Tibial artery (tissue), 4 donors: ENCODE results near the gene FCAMR.

ENCODE experiments used
- DNase-seq, 2 donors: peaks; one replicate each; pipeline ENCODE4 v3.0.0-alpha.2; 2019
- H3K27ac ChIP-seq, 2 donors: fragments of 200-600 bp; sonication (generic) in 1 of 2; 1 replicate in 1 of 2; 2 replicates in 1 of 2; pipeline ENCODE4 v1.5.1; 2018 to 2019; ENCODE audit warnings: mild to moderate bottlenecking in 1 of 2
- H3K27me3 ChIP-seq, 2 donors: fragments of 200-600 bp; sonication (generic) in 1 of 2; one replicate each; pipeline versions ENCODE4 v1.5.1 to v1.6.0; 2016 to 2019
- H3K36me3 ChIP-seq, 3 donors: fragments of 200-600 bp; sonication (generic) in 2 of 3; one replicate each; pipeline ENCODE4 v1.5.1; 2016 to 2019; ENCODE audit warnings: mild to moderate bottlenecking in 2 of 3
- H3K4me1 ChIP-seq, 4 donors: fragments of 200-600 bp; sonication (generic) in 2 of 4; 1 replicate in 3 of 4; 2 replicates in 1 of 4; pipeline ENCODE4 v1.5.1; 2016 to 2019
- H3K4me3 ChIP-seq, 2 donors: fragments of 200-600 bp; sonication (generic) in 1 of 2; 1 replicate in 1 of 2; 2 replicates in 1 of 2; pipeline ENCODE4 v1.5.1; 2018 to 2019; ENCODE audit warnings: mild to moderate bottlenecking in 2 of 2
- H3K9me3 ChIP-seq, 3 donors: fragments of 200-600 bp; sonication (generic) in 1 of 3; one replicate each; pipeline ENCODE4 v1.5.1; 2016 to 2019
- CTCF ChIP-seq, 2 experiments: fragments of 200-600 bp in 1 of 2; fragments of 450-650 bp in 1 of 2; IDR thresholded peaks; one replicate each; pipeline ENCODE4 v1.5.1; 2017 to 2019; ENCODE audit warnings: antibody characterized with exemption in 2 of 2, mild to moderate bottlenecking in 1 of 2, moderate library complexity in 1 of 2
- intact Hi-C: fragments of 100-400 bp; cut with DNase I; formaldehyde crosslinking; loops from one replicate; pipeline ENCODE4 v1.15.0; 2023; ENCODE audit warnings: low total_unique reads

The FCAMR gene

DNA sequence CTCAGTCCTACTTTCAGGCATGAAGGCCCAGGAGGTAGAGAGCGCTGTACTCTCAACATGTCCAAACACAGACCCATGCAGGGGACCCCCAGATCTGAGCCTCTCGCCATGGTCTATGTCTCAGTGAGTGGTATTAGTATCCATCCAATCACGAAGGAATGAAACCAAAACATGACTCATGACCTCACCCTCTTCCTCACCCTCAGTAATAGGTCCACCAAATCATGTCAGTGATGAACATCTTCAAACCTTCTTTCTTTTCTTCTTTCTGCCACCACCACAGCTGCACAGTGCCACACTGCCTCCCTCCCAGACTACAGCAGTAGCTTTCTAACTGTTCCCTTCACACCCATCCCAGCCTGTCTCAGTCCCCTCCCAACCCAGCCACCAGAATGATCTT, 45.5 kb upstream of the FCAMR start:
- no peaks in the 10 kb centered on the region for H3K9me3 ChIP-seq
- H3K4me1 ChIP-seq: no peaks in the 10 kb centered on the region
- H3K27ac ChIP-seq: no peak overlapping the region
- no peak for DNase-seq
- H3K27me3 ChIP-seq: no peaks in the 10 kb centered on the region
- H3K4me3 ChIP-seq: no peak overlapping the region
- intact Hi-C loops: no loop called here
- no peaks in the 10 kb centered on the region for H3K36me3 ChIP-seq
- no peak for TF ChIP-seq CTCF (IDR thresholded peaks at IDR 0.05)

GRCh38 chr1:207014728-207015127, 44.5 kb upstream of the FCAMR start:
- H3K36me3 ChIP-seq: no peaks in the 10 kb centered on the region
- H3K4me1 ChIP-seq: no peaks in the 10 kb centered on the region
- H3K4me3 ChIP-seq: no peak overlapping the region
- H3K27me3 ChIP-seq: no peaks in the 10 kb centered on the region
- no peak overlapping the region for H3K27ac ChIP-seq
- no peak for TF ChIP-seq CTCF (IDR thresholded peaks at IDR 0.05)
- no peak for DNase-seq
- no peaks in the 10 kb centered on the region for H3K9me3 ChIP-seq
- intact Hi-C loops: no loop called here

- no peaks in the 10 kb centered on the region for H3K9me3 ChIP-seq
- H3K4me3 ChIP-seq: no peak overlapping the region
- H3K36me3 ChIP-seq: no peaks in the 10 kb centered on the region
- no peak overlapping the region for H3K27ac ChIP-seq
- H3K27me3 ChIP-seq: no peaks in the 10 kb centered on the region
- no peaks in the 10 kb centered on the region for H3K4me1 ChIP-seq
- DNase-seq: no peak
- intact Hi-C loops: no loop called here
- no peak for TF ChIP-seq CTCF (IDR thresholded peaks at IDR 0.05)
Measured at GRCh38 chr1:207013321-207014085, 43.2 kb upstream of the FCAMR start.

- no peak overlapping the region for H3K4me3 ChIP-seq
- H3K27ac ChIP-seq: no peak overlapping the region
- no peaks in the 10 kb centered on the region for H3K9me3 ChIP-seq
- H3K36me3 ChIP-seq: no peaks in the 10 kb centered on the region
- intact Hi-C loops: no loop called here
- no peaks in the 10 kb centered on the region for H3K27me3 ChIP-seq
- no peak for TF ChIP-seq CTCF (IDR thresholded peaks at IDR 0.05)
- no peaks in the 10 kb centered on the region for H3K4me1 ChIP-seq
- DNase-seq: no peak
Measured at GRCh38 chr1:207010726-207011125, 40.5 kb upstream of the FCAMR start.

GRCh38 chr1:207009945-207010344, 39.7 kb upstream of the FCAMR start:
- Histone ChIP-seq H3K27ac (no peak overlapping the region), H3K9me3 (no peaks in the 10 kb centered on the region), H3K4me3 (no peak overlapping the region), H3K27me3 (no peaks in the 10 kb centered on the region), H3K36me3 (no peaks in the 10 kb centered on the region), H3K4me1 (no peaks in the 10 kb centered on the region)
- TF ChIP-seq CTCF (IDR thresholded peaks at IDR 0.05): no peak
- intact Hi-C loops: no loop called here
- DNase-seq: no peak
